ENCODE results near the gene SHISA4.

The SHISA4 gene

DNA sequence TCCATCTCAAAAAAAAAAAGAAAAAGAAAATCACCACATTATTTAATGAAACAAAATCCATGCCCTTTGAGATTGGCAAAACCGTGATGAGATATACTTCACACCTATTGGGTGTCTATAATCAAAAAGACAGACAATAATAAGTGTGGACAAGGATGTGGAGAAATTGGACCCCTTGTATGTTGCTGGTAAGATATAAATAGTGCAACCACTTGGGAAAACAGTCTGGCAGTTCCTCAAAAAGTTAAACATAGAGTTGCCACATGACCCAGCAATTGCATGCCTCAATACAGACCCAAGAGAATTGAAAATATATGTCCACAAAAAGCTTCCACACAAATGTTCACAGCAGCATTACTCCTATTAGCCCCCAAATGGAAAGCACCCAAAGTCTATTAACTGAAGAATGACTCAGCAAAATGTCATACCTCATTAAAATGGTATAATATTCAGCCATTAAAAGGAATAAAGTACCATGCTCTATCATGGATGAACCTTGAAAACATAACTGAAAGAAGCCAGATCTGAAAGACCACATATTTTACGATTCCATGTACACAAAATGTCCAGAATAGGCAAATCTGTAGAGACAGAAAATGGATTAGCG, 33.4 kb downstream of the SHISA4 start:
- Histone ChIP-seq H3K9ac (ENCODE audit: low read length) (no peak overlapping the region), H3K9me2 (replicated peaks; ENCODE audit: insufficient read depth, low read length) (no peaks in the 10 kb centered on the region), H3K9me3 (replicated peaks; ENCODE audit: insufficient read depth, low read length) (no peaks in the 10 kb centered on the region), H3K27ac (ENCODE audit: low read length) (no peak overlapping the region), H3K4me3 (ENCODE audit: low read length) (no peak overlapping the region), H2AFZ (ENCODE audit: low read length) (no peak overlapping the region), H3K79me2 (ENCODE audit: low read length) (no peaks in the 10 kb centered on the region), H3K4me1 (ENCODE audit: low read length) (no peaks in the 10 kb centered on the region), H4K20me1 (ENCODE audit: insufficient read depth, low read length) (no peaks in the 10 kb centered on the region), H3F3A (ENCODE audit: insufficient read depth, low read length) (no peaks in the 10 kb centered on the region), H3K36me3 (replicated peaks; ENCODE audit: insufficient read depth, low read length) (no peaks in the 10 kb centered on the region), H3K4me2 (ENCODE audit: low read depth, low read length) (no peak overlapping the region), H3K27me3 (replicated peaks; ENCODE audit: insufficient read depth, low read length) (no peaks in the 10 kb centered on the region)
- TF ChIP-seq EZH2phosphoT487 (IDR thresholded peaks at IDR 0.05; ENCODE audit: low read length) = no peak
- no peak for TF ChIP-seq EZH2 (optimal IDR thresholded peaks at IDR 0.05; ENCODE audit: low read depth, low read length)
- TF ChIP-seq, protein P1, sequence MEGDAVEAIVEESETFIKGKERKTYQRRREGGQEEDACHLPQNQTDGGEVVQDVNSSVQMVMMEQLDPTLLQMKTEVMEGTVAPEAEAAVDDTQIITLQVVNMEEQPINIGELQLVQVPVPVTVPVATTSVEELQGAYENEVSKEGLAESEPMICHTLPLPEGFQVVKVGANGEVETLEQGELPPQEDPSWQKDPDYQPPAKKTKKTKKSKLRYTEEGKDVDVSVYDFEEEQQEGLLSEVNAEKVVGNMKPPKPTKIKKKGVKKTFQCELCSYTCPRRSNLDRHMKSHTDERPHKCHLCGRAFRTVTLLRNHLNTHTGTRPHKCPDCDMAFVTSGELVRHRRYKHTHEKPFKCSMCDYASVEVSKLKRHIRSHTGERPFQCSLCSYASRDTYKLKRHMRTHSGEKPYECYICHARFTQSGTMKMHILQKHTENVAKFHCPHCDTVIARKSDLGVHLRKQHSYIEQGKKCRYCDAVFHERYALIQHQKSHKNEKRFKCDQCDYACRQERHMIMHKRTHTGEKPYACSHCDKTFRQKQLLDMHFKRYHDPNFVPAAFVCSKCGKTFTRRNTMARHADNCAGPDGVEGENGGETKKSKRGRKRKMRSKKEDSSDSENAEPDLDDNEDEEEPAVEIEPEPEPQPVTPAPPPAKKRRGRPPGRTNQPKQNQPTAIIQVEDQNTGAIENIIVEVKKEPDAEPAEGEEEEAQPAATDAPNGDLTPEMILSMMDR (IDR thresholded peaks at IDR 0.05; ENCODE audit: low read length) = no peak
- DNase-seq = no peak

- no peak for DNase-seq
These were observed 36.5 kb downstream of the SHISA4 start for GRCh38 chr1:201925301-201925567.

DNA sequence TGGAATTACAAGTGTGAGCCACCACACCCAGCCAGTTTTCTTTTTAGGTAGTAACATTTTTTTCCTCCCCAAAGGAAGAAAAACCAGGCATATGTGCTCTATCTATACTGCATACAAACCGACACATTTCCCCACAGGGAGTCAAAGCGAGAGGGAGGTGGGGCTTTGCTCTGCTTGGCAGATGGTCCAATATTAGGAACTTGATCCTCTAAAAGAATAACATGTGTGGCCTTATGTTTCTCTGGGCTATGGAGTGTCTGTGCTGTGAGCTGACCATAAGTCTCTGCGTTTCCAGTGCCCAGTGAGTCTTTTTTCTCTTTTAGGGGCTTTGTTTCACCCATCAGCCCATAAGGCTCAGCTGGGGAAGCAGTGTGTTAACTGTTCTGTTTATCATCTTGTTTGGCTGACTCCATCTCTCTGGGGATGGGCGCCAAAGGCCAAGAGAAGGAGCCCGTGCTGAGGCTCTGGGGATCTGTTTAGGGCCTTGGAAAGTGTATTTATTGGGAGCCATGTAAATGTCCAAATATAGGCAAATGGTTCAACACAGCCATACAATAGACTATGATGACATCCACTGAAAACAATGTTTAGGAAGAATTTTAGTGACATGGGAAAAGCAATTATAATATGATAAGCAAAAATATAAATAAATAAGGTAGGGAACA, 37.4 kb downstream of the SHISA4 start:
- TF ChIP-seq, protein P1 (IDR thresholded peaks at IDR 0.05; ENCODE audit: low read length) = no peak
- TF ChIP-seq EZH2 (optimal IDR thresholded peaks at IDR 0.05; ENCODE audit: low read depth, low read length) (no peak), EZH2phosphoT487 (IDR thresholded peaks at IDR 0.05; ENCODE audit: low read length) (no peak)

More at GRCh38 chr1:201925301-201925567, 36.5 kb downstream of the SHISA4 start:
- no peaks in the 10 kb centered on the region for H3K9me2 ChIP-seq (replicated peaks; ENCODE audit: insufficient read depth, low read length)
- no peak overlapping the region for H3K4me3 ChIP-seq (ENCODE audit: low read length)
- no peak overlapping the region for H2AFZ ChIP-seq (ENCODE audit: low read length)
- no peaks in the 10 kb centered on the region for H3K4me1 ChIP-seq (ENCODE audit: low read length)
- H3K79me2 ChIP-seq (ENCODE audit: low read length) = no peaks in the 10 kb centered on the region
- H3K27ac ChIP-seq (ENCODE audit: low read length) = no peak overlapping the region
- H3K27me3 ChIP-seq (replicated peaks; ENCODE audit: insufficient read depth, low read length) = no peaks in the 10 kb centered on the region
- H4K20me1 ChIP-seq (ENCODE audit: insufficient read depth, low read length) = no peaks in the 10 kb centered on the region
- TF ChIP-seq, protein P1 (IDR thresholded peaks at IDR 0.05; ENCODE audit: low read length) = no peak
- TF ChIP-seq EZH2phosphoT487 (IDR thresholded peaks at IDR 0.05; ENCODE audit: low read length) = no peak
- H3F3A ChIP-seq (ENCODE audit: insufficient read depth, low read length) = no peaks in the 10 kb centered on the region
- H3K36me3 ChIP-seq (replicated peaks; ENCODE audit: insufficient read depth, low read length) = no peaks in the 10 kb centered on the region
- no peaks in the 10 kb centered on the region for H3K9me3 ChIP-seq (replicated peaks; ENCODE audit: insufficient read depth, low read length)
- H3K4me2 ChIP-seq (ENCODE audit: low read depth, low read length) = no peak overlapping the region
- no peak overlapping the region for H3K9ac ChIP-seq (ENCODE audit: low read length)

More for the DNA sequence above, 37.4 kb downstream of the SHISA4 start:
- H3K36me3 ChIP-seq (replicated peaks; ENCODE audit: insufficient read depth, low read length) = no peaks in the 10 kb centered on the region
- H3K9me2 ChIP-seq (replicated peaks; ENCODE audit: insufficient read depth, low read length) = no peaks in the 10 kb centered on the region
- no peaks in the 10 kb centered on the region for H3K4me1 ChIP-seq (ENCODE audit: low read length)
- H3K9me3 ChIP-seq (replicated peaks; ENCODE audit: insufficient read depth, low read length) = no peaks in the 10 kb centered on the region
- H4K20me1 ChIP-seq (ENCODE audit: insufficient read depth, low read length) = no peaks in the 10 kb centered on the region
- H3K27me3 ChIP-seq (replicated peaks; ENCODE audit: insufficient read depth, low read length) = no peaks in the 10 kb centered on the region
- H3K4me3 ChIP-seq (ENCODE audit: low read length) = no peak overlapping the region
- no peak for DNase-seq
- H3K9ac ChIP-seq (ENCODE audit: low read length) = no peak overlapping the region
- H3K79me2 ChIP-seq (ENCODE audit: low read length) = no peaks in the 10 kb centered on the region
- no peak overlapping the region for H3K27ac ChIP-seq (ENCODE audit: low read length)
- no peak overlapping the region for H2AFZ ChIP-seq (ENCODE audit: low read length)
- no peak overlapping the region for H3K4me2 ChIP-seq (ENCODE audit: low read depth, low read length)
- H3F3A ChIP-seq (ENCODE audit: insufficient read depth, low read length) = no peaks in the 10 kb centered on the region

Data from MM.1S (cell line).